K562 (cell line): ENCODE measurements around the gene NOL4L. TPM values are rescaled to one million over a fixed set of nuclear protein-coding genes. Genes with fewer than 3 reads are reported as not detected.

Experiments
- ATAC-seq: fragments of 200-7000 bp; cut with Tn5 transposase; 3 replicates; pipeline ENCODE4 v1.9.1; 2020; ENCODE audit warnings: moderate library complexity
- BruUV-seq: library from RNA; stranded (reverse); fragments of 400-500 nt; replicated peaks from 2 replicates; lab custom pipeline; 2021; lab: Mats Ljungman, UMichigan
- CTCF ChIA-PET: fragments of 300-600 bp; formaldehyde crosslinking; extraction: SDS; loops from one replicate; lab custom pipeline; 2021; ENCODE audit warnings: low intra/inter-chr PET ratio; lab: Yijun Ruan, JAX
- POLR2A ChIA-PET: fragments of 300-600, 350-650 bp; sonication (Branson Sonifier 250); formaldehyde crosslinking; extraction: SDS; loops from one replicate; lab custom pipeline; 2021; ENCODE audit warnings: antibody characterized with exemption, inconsistent platforms; lab: Yijun Ruan, JAX
- DNase-seq, 4 experiments: peaks; one replicate each; pipeline versions ENCODE4 v3.0.0 to v3.0.0-alpha.2; 2011 to 2018; ENCODE audit warnings: low spot score in 3 of 4, mixed read lengths in 3 of 4; ENCODE audit errors: extremely low read depth in 1 of 4
- FAIRE-seq: peaks from 2 replicates; lab custom pipeline; 2011; peaks lifted over from hg19 to GRCh38; lab: Jason Lieb, UNC
- H2AFZ ChIP-seq: 2 replicates; pipeline ENCODE4 v1.6.0; 2011; ENCODE audit warnings: low read depth, low read length, control low read depth, inconsistent platforms
- H3K27ac ChIP-seq: fragments of 200-600 bp; 3 replicates; pipeline ENCODE4 v1.8.0; 2011; ENCODE audit warnings: low read depth, mild to moderate bottlenecking, control low read depth, inconsistent platforms, low read length, moderate library complexity, mixed read lengths; ENCODE audit errors: extremely low read depth
- H3K27me3 ChIP-seq, 2 experiments: fragments of 300-600 bp in 1 of 2; 2 replicates in 1 of 2; 3 replicates in 1 of 2; pipeline versions ENCODE4 v1.6.0 to v1.8.0; 2011; ENCODE audit warnings: inconsistent platforms in 2 of 2, low read length in 2 of 2, mild to moderate bottlenecking in 1 of 2, mixed read lengths in 1 of 2, moderate library complexity in 1 of 2; ENCODE audit not compliant: control insufficient read depth in 2 of 2, insufficient read depth in 2 of 2
- H3K36me3 ChIP-seq: fragments of 300-600 bp; 3 replicates; pipeline ENCODE4 v1.8.0; 2011; ENCODE audit warnings: mild to moderate bottlenecking, low read length, inconsistent platforms; ENCODE audit not compliant: control insufficient read depth, insufficient read depth
- H3K4me1 ChIP-seq, 2 experiments: fragments of 200-600 bp in 1 of 2; replicated peaks in 1 of 2; 2 replicates in 1 of 2; 3 replicates in 1 of 2; pipeline versions ENCODE4 v1.5.1 to v1.8.0; 2011; ENCODE audit warnings: inconsistent platforms in 2 of 2, low read length in 2 of 2, mild to moderate bottlenecking in 1 of 2, mixed read lengths in 1 of 2, moderate library complexity in 1 of 2; ENCODE audit not compliant: control insufficient read depth in 2 of 2, insufficient read depth in 2 of 2
- H3K4me2 ChIP-seq: 2 replicates; pipeline ENCODE4 v1.6.1; 2011; ENCODE audit warnings: low read length, control low read depth, inconsistent platforms, mixed read lengths; ENCODE audit not compliant: insufficient read depth
- H3K4me3 ChIP-seq: fragments of 200-600 bp; sonication (generic), shearing (Covaris generic); 2 replicates; pipeline ENCODE4 v1.5.1; 2016; ENCODE audit warnings: control low read depth, inconsistent platforms
- H3K79me2 ChIP-seq: fragments of 200-600 bp; 3 replicates; pipeline ENCODE4 v1.8.0; 2011; ENCODE audit warnings: low read length, inconsistent platforms; ENCODE audit not compliant: control insufficient read depth, insufficient read depth
- H3K9ac ChIP-seq, 2 experiments: 2 replicates each; pipeline versions ENCODE4 v1.6.0 to v1.6.1; 2011; ENCODE audit warnings: low read depth in 2 of 2, low read length in 2 of 2, control low read depth in 1 of 2, inconsistent platforms in 1 of 2, mild to moderate bottlenecking in 1 of 2, mixed read lengths in 1 of 2; ENCODE audit not compliant: insufficient read depth in 1 of 2
- H3K9me1 ChIP-seq: one replicate; pipeline ENCODE4 v1.6.0; 2011; ENCODE audit warnings: inconsistent platforms, mild to moderate bottlenecking, low read length, moderate library complexity; ENCODE audit not compliant: control insufficient read depth, insufficient read depth
- H3K9me3 ChIP-seq: replicated peaks from 2 replicates; pipeline ENCODE4 v1.5.1; 2011; ENCODE audit warnings: low read depth, low read length, inconsistent platforms; ENCODE audit not compliant: control insufficient read depth, insufficient read depth
- H4K20me1 ChIP-seq: replicated peaks from 2 replicates; pipeline ENCODE4 v1.6.1; 2011; ENCODE audit warnings: low read length, inconsistent platforms, mixed read lengths; ENCODE audit not compliant: control insufficient read depth, insufficient read depth
- EP400 ChIP-seq: fragments of 450-650 bp; IDR thresholded peaks from 2 replicates; pipeline ENCODE4 v1.6.1; 2017; ENCODE audit warnings: antibody characterized with exemption, mild to moderate bottlenecking, moderate library complexity
- GTF2F1 ChIP-seq: IDR thresholded peaks from 2 replicates; pipeline ENCODE4 v1.6.1; 2011; ENCODE audit warnings: low read depth, low read length, improper control_type of control experiment
- HDAC8 ChIP-seq: fragments of 450-650 bp; IDR thresholded peaks from 2 replicates; pipeline ENCODE4 v1.6.1; 2016; ENCODE audit warnings: mild to moderate bottlenecking, missing genetic modification characterization, moderate library complexity, missing compliant biosample characterization
- HOXB6 ChIP-seq: fragments of 250-450 bp; sonication (Bioruptor Pico); IDR thresholded peaks from 2 replicates; pipeline ENCODE4 v1.5.1; 2022; ENCODE audit warnings: mild to moderate bottlenecking, borderline replicate concordance
- MYNN ChIP-seq, 2 experiments: sonication (generic); formaldehyde crosslinking in 1 of 2; IDR thresholded peaks; 2 replicates each; pipeline versions ENCODE4 v1.5.0 to v1.6.1; 2016 to 2020; ENCODE audit warnings: antibody characterized with exemption in 1 of 2, missing genetic modification reagents in 1 of 2
- NELFE ChIP-seq: IDR thresholded peaks from 2 replicates; pipeline ENCODE4 v1.6.1; 2011; ENCODE audit warnings: mild to moderate bottlenecking; ENCODE audit not compliant: insufficient read depth, insufficient read length
- NR4A1 ChIP-seq, 2 experiments: fragments of 250-450 bp in 1 of 2; fragments of 450-650 bp in 1 of 2; sonication (Bioruptor Pico) in 1 of 2; IDR thresholded peaks; 2 replicates each; pipeline versions ENCODE4 v1.4.0 to v1.6.1; 2016 to 2020; ENCODE audit warnings: mild to moderate bottlenecking in 2 of 2, missing compliant biosample characterization in 1 of 2, missing genetic modification characterization in 1 of 2, moderate library complexity in 1 of 2
- SPI1 ChIP-seq: IDR thresholded peaks from 2 replicates; pipeline ENCODE4 v1.6.1; 2011; ENCODE audit warnings: low read depth, low read length, control low read depth, borderline replicate concordance
- TAF1 ChIP-seq: IDR thresholded peaks from 2 replicates; pipeline ENCODE4 v1.6.1; 2011; ENCODE audit warnings: mild to moderate bottlenecking, low read length, moderate library complexity; ENCODE audit not compliant: insufficient read depth, control insufficient read depth, severe bottlenecking; ENCODE audit errors: extremely low read depth
- ZC3H8 ChIP-seq: fragments of 450-650 bp; IDR thresholded peaks from 2 replicates; pipeline ENCODE4 v1.6.1; 2017
- ZKSCAN3 ChIP-seq: fragments of 250-450 bp; sonication (Bioruptor Pico); IDR thresholded peaks from 2 replicates; pipeline ENCODE4 v1.4.0; 2020
- ZNF253 ChIP-seq: fragments of 250-450 bp; sonication (Bioruptor Pico); conservative IDR thresholded peaks from 2 replicates; pipeline ENCODE4 v1.6.1; 2021; ENCODE audit warnings: mild to moderate bottlenecking
- WGBS: fragments of 100-300 bp; shearing (Covaris generic); methylation state at CpG from one replicate; pipeline ENCODE4 v1.1.6; 2016; ENCODE audit warnings: low coverage, mixed read lengths; ENCODE audit not compliant: insufficient coverage; ENCODE audit errors: missing lambda C conversion rate; 5-methylcytosine and 5-hydroxymethylcytosine counted together
- in situ Hi-C: fragments of 300-500 bp; cut with MboI; formaldehyde crosslinking; loops from 4 replicates; pipeline ENCODE4 v1.15.0; 2018; ENCODE audit warnings: inconsistent platforms, mixed read lengths
- intact Hi-C: fragments of 100-400 bp; cut with micrococcal nuclease; formaldehyde crosslinking; loops from 2 replicates; pipeline ENCODE4 v1.14.2; 2022
- polyA plus RNA-seq, 8 experiments: library from polyadenylated mRNA; depleted of rRNA in 4 of 8; stranded (reverse) in 5 of 8; unstranded in 3 of 8; fragments of >200 nt; fragmentation: Nextera tagmentation in 2 of 8; fragmentation: Illumina TruSeq in 1 of 8; extraction: Ambion mirVana in 2 of 8; extraction: Trizol in 1 of 8; gene quantifications; 2 replicates each; pipeline versions ENCODE4 v1.2.1 to v1.2.3, GENCODE V29; 2011 to 2014; ENCODE audit warnings: inconsistent platforms in 1 of 8, missing spikeins in 1 of 8
- total RNA-seq, 7 experiments: library from RNA; depleted of rRNA in 6 of 7; stranded (reverse); fragments of >200 nt in 6 of 7; fragmentation: Illumina TruSeq in 2 of 7; extraction: Trizol in 2 of 7; gene quantifications; 2 replicates each; pipeline versions ENCODE4 v1.2.1 to v1.2.3, GENCODE V29; 2011 to 2021; ENCODE audit warnings: low replicate concordance in 1 of 7
- TF ChIP-seq, protein P1 (sequence below), 2 experiments: fragments of 250-450 bp in 1 of 2; fragments of 450-650 bp in 1 of 2; sonication (Bioruptor Pico) in 1 of 2; IDR thresholded peaks; 2 replicates each; pipeline versions ENCODE4 v1.6.1 to v1.8.0; 2016 to 2021; ENCODE audit warnings: mild to moderate bottlenecking in 2 of 2, moderate library complexity in 2 of 2, missing compliant biosample characterization in 1 of 2, missing genetic modification characterization in 1 of 2

NOL4L gene
- total and polyA plus RNA-seq, 9 of the 15 experiments (the other 6 are each of a cell fraction or from before 2014, with no cell fraction given), result 5.1 to 36.2 (median 13.6) TPM

GRCh38 chr20:32497589-32498224 is 87.4 kb downstream of the NOL4L start:
- no peak for DNase-seq
- TF ChIP-seq MYNN (IDR thresholded peaks at IDR 0.05), result no peak
- TF ChIP-seq MYNN (CRISPR knock-in tag; IDR thresholded peaks at IDR 0.05), result no peak
- Histone ChIP-seq H3K4me1 (peaks cover 8 to 11% of the 10 kb centered on the region in 2 experiments; a peak in 4 of 5 replicates), H4K20me1 (no peaks in the 10 kb centered on the region), H3K27me3 (no peaks in the 10 kb centered on the region), H2AFZ (no peak overlapping the region), H3K27ac (no peak overlapping the region), H3K4me3 (no peak overlapping the region), H3K9me1 (no peaks in the 10 kb centered on the region), H3K79me2 (peaks cover 11% of the 10 kb centered on the region; the same call in 1 of the 3 replicates), H3K36me3 (peaks cover 34% of the 10 kb centered on the region), H3K9me3 (no peaks in the 10 kb centered on the region), H3K4me2 (no peak overlapping the region), H3K9ac (peak overlapping the region in 1 of 2 experiments; percentile 40; a peak in 1 of 4 replicates)
- ChIA-PET POLR2A (interaction anchor here (0.6 to 1.4 kb wide), 6 partner anchors 11 to 909 kb away, joined by 3 to 4 read pairs (median 3); no protein-coding TSS in a partner anchor), CTCF (no interaction called here)
- in situ Hi-C loops, result no loop called here
- no peak for FAIRE-seq
- BruUV-seq, result no TSS peak
- no peak; the same call in 2 of the 3 replicates for ATAC-seq
- intact Hi-C loops, result no loop called here
- 79% methylated on average over 13 of the region's 13 CpGs for WGBS

GRCh38 chr20:32496811-32497533 is 88.2 kb downstream of the NOL4L start:
- POLR2A ChIA-PET, result interaction anchor here (0.6 to 1.4 kb wide), 5 partner anchors 12 to 910 kb away, joined by 3 to 4 read pairs (median 3); no protein-coding TSS in a partner anchor

More at GRCh38 chr20:32496811-32497533, 88.2 kb downstream of the NOL4L start:
- Histone ChIP-seq H3K27ac (no peak overlapping the region), H2AFZ (no peak overlapping the region), H4K20me1 (no peaks in the 10 kb centered on the region), H3K4me1 (peaks cover 8 to 11% of the 10 kb centered on the region in 2 experiments; a peak in 4 of 5 replicates), H3K79me2 (peaks cover 11% of the 10 kb centered on the region; the same call in 1 of the 3 replicates), H3K36me3 (peaks cover 41% of the 10 kb centered on the region), H3K4me3 (no peak overlapping the region), H3K9ac (no peak overlapping the region), H3K9me1 (no peaks in the 10 kb centered on the region), H3K4me2 (no peak overlapping the region), H3K9me3 (no peaks in the 10 kb centered on the region), H3K27me3 (no peaks in the 10 kb centered on the region)
- 96% methylated on average over 9 of the region's 11 CpGs for WGBS
- DNase-seq, result no peak
- CTCF ChIA-PET, result no interaction called here
- BruUV-seq, result no TSS peak
- intact Hi-C loops (no loop called here), in situ Hi-C loops (no loop called here)
- ATAC-seq, result no peak
- FAIRE-seq, result no peak
- TF ChIP-seq NR4A1 (CRISPR knock-in tag; IDR thresholded peaks at IDR 0.05), result no peak
- TF ChIP-seq NR4A1 (tag; IDR thresholded peaks at IDR 0.05), result no peak
- TF ChIP-seq ZKSCAN3 (CRISPR knock-in tag), result no peak
- TF ChIP-seq EP400, result no peak
- TF ChIP-seq NELFE, result no peak
- TF ChIP-seq GTF2F1, result no peak
- no peak for TF ChIP-seq ZC3H8
- TF ChIP-seq SPI1, result no peak
- no peak for TF ChIP-seq HOXB6 (CRISPR knock-in tag)
- TF ChIP-seq, protein P1, sequence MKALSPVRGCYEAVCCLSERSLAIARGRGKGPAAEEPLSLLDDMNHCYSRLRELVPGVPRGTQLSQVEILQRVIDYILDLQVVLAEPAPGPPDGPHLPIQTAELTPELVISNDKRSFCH (CRISPR knock-in tag; IDR thresholded peaks at IDR 0.05), result no peak
- TF ChIP-seq, protein P1 (tag; IDR thresholded peaks at IDR 0.05), result no peak
- no peak for TF ChIP-seq TAF1
- no peak for TF ChIP-seq HDAC8 (tag)
- TF ChIP-seq ZNF253 (CRISPR knock-in tag), result no peak
